Tibial artery (tissue), 4 donors: ENCODE results near the gene PROC.

Source experiments
- DNase-seq, 2 donors: peaks; one replicate each; pipeline ENCODE4 v3.0.0-alpha.2; 2019
- H3K27ac ChIP-seq, 2 donors: fragments of 200-600 bp; sonication (generic) in 1 of 2; 1 replicate in 1 of 2; 2 replicates in 1 of 2; pipeline ENCODE4 v1.5.1; 2018 to 2019; ENCODE audit warnings: mild to moderate bottlenecking in 1 of 2
- H3K27me3 ChIP-seq, 2 donors: fragments of 200-600 bp; sonication (generic) in 1 of 2; one replicate each; pipeline versions ENCODE4 v1.5.1 to v1.6.0; 2016 to 2019
- H3K36me3 ChIP-seq, 3 donors: fragments of 200-600 bp; sonication (generic) in 2 of 3; one replicate each; pipeline ENCODE4 v1.5.1; 2016 to 2019; ENCODE audit warnings: mild to moderate bottlenecking in 2 of 3
- H3K4me1 ChIP-seq, 4 donors: fragments of 200-600 bp; sonication (generic) in 2 of 4; 1 replicate in 3 of 4; 2 replicates in 1 of 4; pipeline ENCODE4 v1.5.1; 2016 to 2019
- H3K4me3 ChIP-seq, 2 donors: fragments of 200-600 bp; sonication (generic) in 1 of 2; 1 replicate in 1 of 2; 2 replicates in 1 of 2; pipeline ENCODE4 v1.5.1; 2018 to 2019; ENCODE audit warnings: mild to moderate bottlenecking in 2 of 2
- H3K9me3 ChIP-seq, 3 donors: fragments of 200-600 bp; sonication (generic) in 1 of 3; one replicate each; pipeline ENCODE4 v1.5.1; 2016 to 2019
- CTCF ChIP-seq, 2 experiments: fragments of 200-600 bp in 1 of 2; fragments of 450-650 bp in 1 of 2; IDR thresholded peaks; one replicate each; pipeline ENCODE4 v1.5.1; 2017 to 2019; ENCODE audit warnings: antibody characterized with exemption in 2 of 2, mild to moderate bottlenecking in 1 of 2, moderate library complexity in 1 of 2
- intact Hi-C: fragments of 100-400 bp; cut with DNase I; formaldehyde crosslinking; loops from one replicate; pipeline ENCODE4 v1.15.0; 2023; ENCODE audit warnings: low total_unique reads

The PROC gene

GRCh38 chr2:127427376-127428056 is 9.3 kb downstream of the PROC start:
- no peak overlapping the region for H3K4me3 ChIP-seq
- no peak for TF ChIP-seq CTCF (IDR thresholded peaks at IDR 0.05)
- H3K9me3 ChIP-seq: no peaks in the 10 kb centered on the region
- H3K27me3 ChIP-seq: peaks cover 0 to 15% of the 10 kb centered on the region in 2 donors
- peaks cover 0 to 13% (median 12%) of the 10 kb centered on the region in 4 donors for H3K4me1 ChIP-seq
- peaks cover 0 to 5% (median 0%) of the 10 kb centered on the region in 3 donors for H3K36me3 ChIP-seq
- H3K27ac ChIP-seq: no peak overlapping the region
- DNase-seq: no peak
- intact Hi-C loops: no loop called here

- Histone ChIP-seq H3K27me3 (peaks cover 0 to 7% of the 10 kb centered on the region in 2 donors), H3K36me3 (peaks cover 0 to 5% (median 0%) of the 10 kb centered on the region in 3 donors), H3K9me3 (no peaks in the 10 kb centered on the region), H3K4me3 (no peak overlapping the region), H3K4me1 (peaks cover 0 to 6% (median 5%) of the 10 kb centered on the region in 4 donors), H3K27ac (no peak overlapping the region)
- DNase-seq: no peak
- intact Hi-C loops: no loop called here
- TF ChIP-seq CTCF (IDR thresholded peaks at IDR 0.05): no peak
These were observed 10.0 kb downstream of the PROC start for GRCh38 chr2:127428057-127428814.

GRCh38 chr2:127428815-127429109 is 10.5 kb downstream of the PROC start:
- no peak for TF ChIP-seq CTCF (IDR thresholded peaks at IDR 0.05)
- Histone ChIP-seq H3K36me3 (peaks cover 0 to 5% (median 0%) of the 10 kb centered on the region in 3 donors), H3K27me3 (peaks cover 0 to 2% of the 10 kb centered on the region in 2 donors), H3K9me3 (no peaks in the 10 kb centered on the region), H3K4me1 (peaks cover 0 to 1% (median 0%) of the 10 kb centered on the region in 4 donors), H3K27ac (no peak overlapping the region), H3K4me3 (no peak overlapping the region)
- intact Hi-C loops: no loop called here
- DNase-seq: no peak

DNA sequence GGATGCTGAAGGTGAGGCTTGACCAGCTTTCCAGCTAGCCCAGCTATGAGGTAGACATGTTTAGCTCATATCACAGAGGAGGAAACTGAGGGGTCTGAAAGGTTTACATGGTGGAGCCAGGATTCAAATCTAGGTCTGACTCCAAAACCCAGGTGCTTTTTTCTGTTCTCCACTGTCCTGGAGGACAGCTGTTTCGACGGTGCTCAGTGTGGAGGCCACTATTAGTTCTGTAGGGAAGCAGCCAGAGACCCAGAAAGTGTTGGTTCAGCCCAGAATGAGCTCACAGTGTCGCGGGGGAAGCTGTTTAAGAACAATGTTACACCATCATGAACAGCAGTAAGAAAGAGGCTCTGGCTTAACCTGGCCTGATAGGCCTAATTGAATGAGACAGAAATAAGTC is 11.1 kb downstream of the PROC start:
- Histone ChIP-seq H3K4me1 (no peaks in the 10 kb centered on the region), H3K36me3 (peaks cover 0 to 5% (median 0%) of the 10 kb centered on the region in 3 donors), H3K9me3 (no peaks in the 10 kb centered on the region), H3K4me3 (no peak overlapping the region), H3K27me3 (no peaks in the 10 kb centered on the region), H3K27ac (no peak overlapping the region)
- DNase-seq: no peak
- TF ChIP-seq CTCF (IDR thresholded peaks at IDR 0.05): no peak
- intact Hi-C loops: no loop called here

DNA sequence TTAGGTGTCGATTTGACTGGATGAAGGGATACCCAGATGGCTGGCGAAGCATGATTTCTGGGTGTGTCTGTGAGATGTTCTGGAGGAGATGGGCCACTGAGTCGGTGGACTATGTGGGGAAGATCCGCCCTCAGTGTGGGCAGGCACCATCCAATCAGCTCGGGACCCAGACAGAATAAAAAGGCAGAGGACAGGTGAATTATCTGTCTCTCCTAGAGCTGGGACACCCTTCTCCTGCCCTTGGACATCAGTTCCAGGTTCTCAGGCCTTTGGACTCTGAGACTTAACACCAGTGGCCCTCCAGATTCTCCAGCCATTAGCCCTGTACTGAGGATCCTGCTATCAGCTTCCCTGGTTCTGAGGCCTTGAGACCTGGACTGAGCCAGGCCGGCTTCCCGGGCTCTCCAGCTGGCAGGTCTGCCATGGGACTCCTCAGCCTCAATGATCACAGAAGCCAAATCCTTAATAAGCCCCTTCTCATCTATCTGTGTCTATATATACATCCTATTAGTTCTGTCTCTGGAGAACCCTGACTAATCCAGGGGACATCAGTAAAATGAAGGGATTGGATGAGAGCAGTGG is 11.7 kb downstream of the PROC start:
- Histone ChIP-seq H3K9me3 (no peaks in the 10 kb centered on the region), H3K4me1 (no peaks in the 10 kb centered on the region), H3K27ac (no peak overlapping the region), H3K36me3 (peaks cover 0 to 5% (median 0%) of the 10 kb centered on the region in 3 donors), H3K27me3 (no peaks in the 10 kb centered on the region), H3K4me3 (no peak overlapping the region)
- no peak for TF ChIP-seq CTCF (IDR thresholded peaks at IDR 0.05)
- intact Hi-C loops: no loop called here
- no peak for DNase-seq
